GM19025 (cell line): ENCODE results near the gene TET3.

Source experiments
- ATAC-seq: cut with Tn5 transposase; IDR thresholded peaks from one replicate; pipeline ENCODE4 v1.9.1; 2021; ENCODE audit warnings: mild to moderate bottlenecking, low read depth, moderate library complexity; ENCODE audit not compliant: unreplicated experiment

TET3 gene

DNA sequence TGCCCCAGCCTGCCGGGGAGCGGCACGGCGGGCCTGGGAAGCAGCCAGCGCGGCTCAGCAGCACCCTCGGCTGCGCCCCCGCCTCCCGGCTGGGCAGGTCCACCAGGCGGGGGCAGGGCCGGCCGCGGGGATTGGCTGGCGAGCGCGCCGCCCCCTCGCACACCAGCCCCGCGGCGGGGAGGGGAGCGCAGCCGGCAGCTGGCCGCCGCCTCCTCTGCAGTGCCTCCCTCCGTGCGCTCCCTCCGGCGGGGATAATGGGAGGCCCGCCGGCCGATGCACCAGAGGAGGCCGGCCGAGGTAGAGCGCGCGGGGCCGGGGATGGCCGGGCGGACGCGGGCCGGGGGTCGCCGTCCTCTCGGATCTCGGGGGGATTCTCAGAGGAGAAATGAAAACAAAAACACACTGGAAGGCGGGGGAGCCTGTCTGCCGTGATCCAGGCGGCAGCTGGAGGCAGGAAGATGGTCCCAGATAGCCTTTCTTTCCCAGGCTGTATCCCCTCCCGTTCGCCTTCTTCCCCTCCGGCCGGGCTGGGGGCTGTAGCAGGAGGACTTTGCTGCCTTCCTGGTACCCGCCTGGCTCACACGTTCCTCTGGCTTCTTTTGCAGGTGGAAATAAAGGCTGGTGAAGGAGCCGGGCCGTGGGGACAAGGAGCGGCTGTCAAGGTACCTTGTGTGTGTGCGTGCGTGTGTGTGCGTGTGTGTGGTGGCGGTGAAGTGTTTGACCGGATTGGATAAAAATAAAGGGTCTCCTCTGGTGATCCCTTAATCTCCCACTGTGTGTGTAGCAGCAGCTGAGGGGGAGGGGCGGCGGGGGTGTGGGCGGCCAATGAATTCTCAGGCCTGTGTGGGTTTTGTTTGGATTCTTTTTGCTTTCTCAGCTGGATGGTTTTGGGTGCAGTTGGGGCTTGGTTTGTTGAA lies 18.1 kb downstream of the TET3 start:
- peak; percentile 96 for ATAC-seq

DNA sequence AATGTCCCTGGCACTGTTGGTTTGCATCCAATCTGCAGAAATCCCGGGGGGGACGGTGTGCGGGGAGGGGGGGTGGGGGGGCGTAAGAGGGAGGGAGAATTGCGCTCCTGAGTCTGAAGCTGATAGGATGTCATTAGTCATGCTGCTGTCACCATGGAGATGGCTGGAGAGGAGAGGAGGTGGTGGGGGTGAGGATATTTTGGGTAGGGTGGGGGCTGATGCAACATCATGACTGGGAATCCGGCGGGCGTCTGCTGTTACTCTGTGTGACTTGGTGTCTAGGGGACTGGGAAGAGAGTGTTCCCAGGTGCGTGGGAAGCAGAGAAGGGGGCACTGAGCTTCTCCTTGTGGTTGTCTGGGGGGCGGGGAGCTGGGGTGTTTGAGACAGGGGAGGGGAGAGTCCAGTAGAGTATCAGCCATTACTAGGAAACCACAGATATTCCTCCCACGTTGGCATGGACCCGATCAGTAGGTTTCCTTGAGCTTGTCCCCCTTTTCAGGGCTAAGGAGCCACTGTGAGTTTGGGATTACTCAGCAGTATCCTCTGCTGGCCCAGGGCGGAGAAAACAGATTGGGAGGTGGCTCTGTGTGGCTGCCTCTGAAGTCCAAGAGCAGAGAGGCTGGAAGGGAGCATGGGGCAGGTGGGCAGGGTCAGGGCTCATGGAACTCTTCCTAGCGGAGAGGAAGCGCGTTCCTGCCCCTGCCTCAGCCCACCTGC lies 18.9 kb downstream of the TET3 start:
- ATAC-seq, result no peak

GRCh38 chr2:74004212-74005182 lies 19.8 kb downstream of the TET3 start:
- ATAC-seq, result no peak

- no peak for ATAC-seq
Measured at GRCh38 chr2:74005786-74006185, 21.1 kb downstream of the TET3 start.

DNA sequence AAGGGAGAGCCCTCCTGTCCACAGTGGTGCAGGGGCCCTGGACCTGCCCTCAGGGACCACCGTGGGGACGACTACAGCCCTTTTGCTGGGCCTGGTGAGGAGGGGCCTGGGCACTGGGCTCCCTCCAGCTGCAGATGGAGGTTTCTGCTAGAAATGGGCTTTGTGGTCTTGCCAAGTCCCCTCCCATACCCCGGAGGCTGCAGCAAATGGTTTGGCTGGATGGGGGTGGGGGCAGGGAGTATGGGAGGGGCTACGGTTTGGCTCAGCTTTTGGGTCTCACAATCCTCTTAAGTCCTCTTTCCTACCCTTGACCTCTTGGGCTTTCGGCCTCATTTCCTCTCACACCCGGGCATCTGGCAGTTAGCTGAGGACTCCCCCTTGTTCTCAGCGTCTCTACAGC lies 21.7 kb downstream of the TET3 start:
- ATAC-seq, result no peak

GRCh38 chr2:74007121-74007520 lies 22.4 kb downstream of the TET3 start:
- no peak for ATAC-seq

- no peak for ATAC-seq
Measured at GRCh38 chr2:74007711-74008110, 23.0 kb downstream of the TET3 start.

GRCh38 chr2:74008761-74009395 lies 24.2 kb downstream of the TET3 start:
- no peak for ATAC-seq

GRCh38 chr2:74009577-74009976 lies 24.9 kb downstream of the TET3 start:
- no peak for ATAC-seq

DNA sequence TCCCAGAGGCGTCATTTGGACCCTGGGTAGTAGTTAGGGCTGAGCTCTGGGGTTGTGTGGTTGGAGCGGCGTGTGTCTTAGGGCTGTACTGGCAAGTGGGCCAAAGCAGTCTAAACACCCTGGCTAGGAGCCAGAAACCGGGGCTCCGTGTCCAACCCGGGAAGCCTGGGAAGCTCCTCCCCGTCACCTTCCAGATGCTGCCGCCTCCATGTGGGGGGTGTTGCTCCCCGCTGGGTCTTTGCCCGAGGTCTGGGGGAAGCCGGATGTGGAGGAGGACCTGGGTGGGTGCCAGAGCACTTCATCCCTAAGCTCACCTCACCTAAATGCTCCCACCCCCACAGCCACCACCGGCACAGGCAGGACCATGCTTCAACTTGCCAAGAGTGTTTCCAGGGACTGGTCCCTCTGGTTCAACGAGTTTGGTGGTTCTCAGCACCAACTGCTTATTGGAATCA lies 25.4 kb downstream of the TET3 start:
- no peak for ATAC-seq

- ATAC-seq, result no peak
Measured at GRCh38 chr2:74011246-74011645, 26.5 kb downstream of the TET3 start.

DNA sequence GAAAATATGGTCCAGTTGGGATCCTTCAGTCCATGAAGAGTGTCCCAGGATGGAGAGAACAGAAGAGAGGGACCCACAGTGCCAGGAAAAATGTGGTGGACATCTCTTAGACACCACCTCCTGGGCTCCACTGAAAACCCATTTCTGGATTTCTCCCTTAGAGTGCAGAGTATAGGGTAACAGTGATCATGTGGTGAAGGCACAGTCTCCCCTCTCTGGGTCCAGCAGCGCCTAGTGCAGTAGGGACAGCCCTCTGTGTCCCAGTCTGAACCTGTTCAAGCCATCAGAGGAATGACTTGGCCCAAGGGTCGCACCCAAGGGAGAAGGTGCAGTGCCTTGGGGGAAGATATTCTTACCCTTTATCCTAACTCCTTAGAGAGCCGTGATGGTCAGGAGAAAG lies 30.1 kb downstream of the TET3 start:
- ATAC-seq, result no peak

DNA sequence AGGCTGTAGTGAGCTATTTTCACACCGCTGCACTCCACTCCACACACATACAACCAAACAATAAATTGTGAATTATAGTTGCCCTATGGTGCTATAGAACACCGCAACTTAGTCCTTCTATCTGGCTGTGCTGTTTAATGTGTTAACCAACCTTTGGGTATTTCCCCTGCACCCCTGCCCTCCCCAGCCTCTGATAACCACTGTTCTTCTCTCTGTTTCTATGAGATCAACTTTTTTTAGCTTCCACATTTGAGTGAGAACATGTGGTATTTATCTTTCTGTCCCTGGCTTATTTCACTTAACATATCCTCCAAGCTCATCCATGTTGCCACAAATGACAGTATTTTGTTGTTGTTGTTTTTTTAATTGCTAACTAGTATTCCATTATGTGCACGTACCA lies 32.5 kb downstream of the TET3 start:
- ATAC-seq, result peak; percentile 65

DNA sequence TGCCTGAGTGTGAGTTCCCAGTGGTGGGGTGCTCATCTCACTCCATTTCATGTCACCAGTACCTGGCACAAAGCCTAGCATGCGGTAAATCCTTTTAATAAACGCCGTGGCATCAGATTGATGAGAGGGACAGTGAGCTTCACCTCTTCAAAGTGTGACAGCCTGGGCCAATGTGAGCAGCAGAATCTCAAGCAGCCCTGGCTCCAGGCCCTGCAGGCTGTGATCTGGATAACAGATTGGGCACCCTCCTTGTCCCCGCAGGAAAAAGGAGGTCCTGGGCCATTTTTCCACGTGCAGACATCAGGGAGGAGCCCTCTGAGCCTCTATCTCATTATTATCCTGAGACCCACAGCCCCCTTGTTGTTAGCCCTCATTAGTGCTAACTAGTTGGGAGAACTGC lies 34.8 kb downstream of the TET3 start:
- ATAC-seq, result no peak

GRCh38 chr2:74020702-74021406 lies 36.1 kb downstream of the TET3 start:
- ATAC-seq, result no peak

DNA sequence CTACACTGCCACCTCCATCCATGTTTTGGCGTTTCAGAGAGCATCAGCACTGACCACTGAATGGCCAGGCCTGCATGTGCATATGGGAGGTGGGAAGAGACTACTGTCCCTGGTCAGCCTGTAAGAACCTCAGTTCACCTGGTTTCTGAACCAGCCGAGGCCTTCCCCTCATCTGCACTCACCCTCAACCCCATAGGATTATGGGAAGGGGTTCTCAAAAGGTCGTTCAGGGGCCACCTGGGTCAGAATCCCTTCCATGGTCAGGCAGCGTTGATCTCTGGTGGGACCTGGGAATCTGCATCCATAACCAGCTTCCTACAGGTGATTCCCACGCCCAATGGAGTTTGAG lies 36.7 kb downstream of the TET3 start:
- no peak for ATAC-seq

DNA sequence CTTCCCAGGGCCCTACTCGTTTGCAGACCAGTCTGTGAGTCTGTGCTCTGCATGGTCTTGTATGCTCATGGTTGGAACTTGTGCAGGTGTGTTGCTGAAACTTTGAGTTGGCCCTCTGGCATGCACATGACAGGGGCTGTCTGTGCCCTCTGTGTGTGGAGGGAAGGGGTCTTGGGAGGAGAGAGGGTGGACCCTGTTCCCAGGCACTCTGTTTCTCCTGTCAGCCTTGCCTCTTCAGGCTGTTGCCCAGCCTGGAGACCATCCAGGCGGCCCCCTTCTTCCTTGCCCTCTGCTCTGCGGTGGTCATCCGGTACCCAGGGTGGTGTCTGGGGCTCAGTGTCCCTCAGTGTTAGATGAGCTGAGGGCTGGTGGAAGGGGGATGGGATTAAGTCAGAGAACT lies 39.5 kb downstream of the TET3 start:
- no peak for ATAC-seq

GRCh38 chr2:74025971-74026612 lies 41.4 kb downstream of the TET3 start:
- ATAC-seq, result no peak

DNA sequence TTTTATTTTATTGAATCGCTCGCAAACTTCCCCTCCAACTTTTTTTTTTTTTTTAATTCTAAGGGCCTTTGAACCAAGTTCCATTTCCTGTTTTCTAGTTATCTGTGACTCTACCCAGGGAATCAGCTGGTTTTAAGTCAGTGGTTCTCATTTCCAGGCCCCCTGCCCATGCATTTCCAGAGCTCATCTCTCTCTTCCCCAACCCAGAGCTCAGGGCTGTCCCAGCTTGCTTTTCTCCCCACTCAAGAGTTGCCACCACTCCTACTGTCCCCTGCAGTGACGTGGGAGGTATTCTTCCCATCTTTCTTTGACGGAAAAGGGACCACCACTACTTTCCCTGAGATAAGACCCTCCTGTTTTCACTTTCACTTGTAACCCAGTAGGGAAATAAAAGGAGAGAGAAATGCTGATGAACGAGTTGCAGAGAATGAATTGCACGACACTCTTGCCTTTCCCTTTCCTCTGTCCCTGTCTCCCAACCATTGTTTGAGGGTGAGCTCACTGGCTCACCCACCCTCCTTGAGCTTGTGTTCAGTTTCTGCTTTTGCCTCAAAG lies 42.1 kb downstream of the TET3 start:
- no peak for ATAC-seq
